T47D (cell line): ENCODE results near the gene CES4A.
A peak's percentile ranks its signal among the peaks of the same experiment; 100 is the strongest.
"Not testable (repeated sequence)": the region's sequence is repeated elsewhere in the genome, so short reads cannot be mapped to it uniquely, and the experiment has no call there.

Experiments
- DNase-seq, 2 experiments: peaks; one replicate each; pipeline versions ENCODE4 v3.0.0 to v3.0.0-alpha.2; 2011 to 2012; ENCODE audit warnings: low read depth in 1 of 2, low spot score in 1 of 2
- JUND ChIP-seq: IDR thresholded peaks from 2 replicates; pipeline ENCODE4 v1.6.1; 2012; ENCODE audit warnings: low read depth
- in situ Hi-C: cut with HindIII; loops from 2 replicates; pipeline ENCODE4 v1.10.0; 2016; ENCODE audit warnings: low sequenced_read_pairs, low pct_unique_long_range_greater_than_20kb

CES4A gene

GRCh38 chr16:66949472-66949871, 38.9 kb upstream of the CES4A start:
- in situ Hi-C loops: no loop called here
- no peak for DNase-seq
- TF ChIP-seq JUND: no peak

- no peak for TF ChIP-seq JUND
- in situ Hi-C loops: no loop called here
- DNase-seq: no peak
Measured at GRCh38 chr16:66950437-66950836, 38.0 kb upstream of the CES4A start.

- TF ChIP-seq JUND: no peak
- in situ Hi-C loops: no loop called here
- no peak for DNase-seq
Measured at GRCh38 chr16:66950971-66951790, 37.2 kb upstream of the CES4A start.

GRCh38 chr16:66952430-66953110, 35.8 kb upstream of the CES4A start:
- no peak for TF ChIP-seq JUND
- in situ Hi-C loops: no loop called here
- DNase-seq: no peak

- TF ChIP-seq JUND: no peak
- in situ Hi-C loops: no loop called here
- no peak for DNase-seq
Measured at GRCh38 chr16:66953462-66954096, 34.8 kb upstream of the CES4A start.

GRCh38 chr16:66954097-66954659, 34.2 kb upstream of the CES4A start:
- in situ Hi-C loops: no loop called here
- peak; percentile 65 to 82 for DNase-seq
- TF ChIP-seq JUND: no peak

GRCh38 chr16:66955363-66956153, 32.8 kb upstream of the CES4A start:
- DNase-seq, in situ Hi-C loops: not testable (repeated sequence)

GRCh38 chr16:66956154-66956457, 32.3 kb upstream of the CES4A start:
- DNase-seq, in situ Hi-C loops: not testable (repeated sequence)

GRCh38 chr16:66958857-66959703, 29.3 kb upstream of the CES4A start:
- no peak for TF ChIP-seq JUND
- in situ Hi-C loops: no loop called here
- DNase-seq: no peak

- DNase-seq: no peak
- in situ Hi-C loops: no loop called here
- no peak for TF ChIP-seq JUND
Measured at GRCh38 chr16:66959704-66960161, 28.7 kb upstream of the CES4A start.

- DNase-seq: no peak
- in situ Hi-C loops: no loop called here
- TF ChIP-seq JUND: no peak
Measured at GRCh38 chr16:66960270-66960669, 28.1 kb upstream of the CES4A start.
